Measurements from ENCODE around the gene ADGRB3. TPM values are rescaled to one million over a fixed set of nuclear protein-coding genes. Genes with fewer than 3 reads are reported as not detected.

The ADGRB3 gene
- total and polyA plus RNA-seq, 4 donors = 0.21 to 2.3 (median 0.48) TPM

DNA sequence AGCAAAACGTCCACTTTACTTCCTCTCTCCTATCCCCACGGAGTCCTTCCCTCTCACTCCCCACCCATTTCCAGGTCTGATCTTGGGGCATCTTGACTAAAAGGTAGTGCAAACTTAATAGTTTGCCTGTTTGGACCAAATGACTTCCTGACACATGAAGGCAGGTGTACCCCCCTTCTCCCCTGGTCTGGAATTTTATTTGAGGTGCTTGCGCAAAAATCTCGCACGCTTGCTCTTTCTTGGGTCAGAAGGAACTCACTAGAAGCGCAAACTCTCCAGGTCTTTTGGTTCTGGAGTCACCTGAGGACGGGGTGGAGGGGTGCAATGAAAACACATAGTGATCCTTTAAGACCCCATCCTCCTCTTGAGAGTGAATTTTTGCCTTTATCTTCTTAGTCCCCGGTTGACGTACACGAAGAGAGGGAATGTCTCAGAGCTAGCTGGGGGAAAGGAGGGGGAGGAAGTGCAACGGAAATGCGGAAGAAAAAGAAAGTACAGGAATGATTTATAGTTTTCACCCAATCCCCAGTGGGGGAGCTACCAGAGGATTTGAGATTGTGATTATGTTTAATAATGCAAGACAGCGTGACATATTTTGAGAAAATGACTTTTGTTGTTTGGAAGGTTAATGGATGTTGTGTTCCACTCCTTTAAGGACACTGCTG lies 4.9 kb downstream of the ADGRB3 start:
- Histone ChIP-seq H3K4me3 (ENCODE audit: low read depth in 1 of 3, low read length in 3 of 3) (peak overlapping the region in 2 of 3 donors; percentile 33 to 42), H3K9ac (ENCODE audit: low read depth in 1 of 2, low read length in 2 of 2) (no peak overlapping the region), H3K36me3 (ENCODE audit: control insufficient read depth in 4 of 4, insufficient read depth in 3 of 4, low read depth in 1 of 4, low read length in 3 of 4) (no peaks in the 10 kb centered on the region), H3K4me1 (ENCODE audit: control insufficient read depth in 4 of 4, insufficient read depth in 4 of 4, low read length in 3 of 4) (peaks cover 4 to 21% (median 14%) of the 10 kb centered on the region in 4 donors), H3K27me3 (ENCODE audit: control insufficient read depth in 4 of 4, insufficient read depth in 4 of 4, low read length in 3 of 4) (peaks cover 0 to 23% (median 3%) of the 10 kb centered on the region in 4 donors), H3K9me3 (ENCODE audit: control insufficient read depth in 4 of 4, low read length in 3 of 4) (no peaks in the 10 kb centered on the region), H3K27ac (ENCODE audit: low read depth in 1 of 2, low read length in 2 of 2) (peak overlapping the region in 1 of 2 donors; percentile 0)
- 10% methylated on average over 13 of the region's 13 CpGs for WGBS
- DNase-seq (ENCODE audit: low spot score) = no peak
- TF ChIP-seq FOXA2 (IDR thresholded peaks at IDR 0.05) (no peak), EGR1 (IDR thresholded peaks at IDR 0.05; ENCODE audit: low read depth in 2 of 2) (no peak)
- TF ChIP-seq, protein P1, sequence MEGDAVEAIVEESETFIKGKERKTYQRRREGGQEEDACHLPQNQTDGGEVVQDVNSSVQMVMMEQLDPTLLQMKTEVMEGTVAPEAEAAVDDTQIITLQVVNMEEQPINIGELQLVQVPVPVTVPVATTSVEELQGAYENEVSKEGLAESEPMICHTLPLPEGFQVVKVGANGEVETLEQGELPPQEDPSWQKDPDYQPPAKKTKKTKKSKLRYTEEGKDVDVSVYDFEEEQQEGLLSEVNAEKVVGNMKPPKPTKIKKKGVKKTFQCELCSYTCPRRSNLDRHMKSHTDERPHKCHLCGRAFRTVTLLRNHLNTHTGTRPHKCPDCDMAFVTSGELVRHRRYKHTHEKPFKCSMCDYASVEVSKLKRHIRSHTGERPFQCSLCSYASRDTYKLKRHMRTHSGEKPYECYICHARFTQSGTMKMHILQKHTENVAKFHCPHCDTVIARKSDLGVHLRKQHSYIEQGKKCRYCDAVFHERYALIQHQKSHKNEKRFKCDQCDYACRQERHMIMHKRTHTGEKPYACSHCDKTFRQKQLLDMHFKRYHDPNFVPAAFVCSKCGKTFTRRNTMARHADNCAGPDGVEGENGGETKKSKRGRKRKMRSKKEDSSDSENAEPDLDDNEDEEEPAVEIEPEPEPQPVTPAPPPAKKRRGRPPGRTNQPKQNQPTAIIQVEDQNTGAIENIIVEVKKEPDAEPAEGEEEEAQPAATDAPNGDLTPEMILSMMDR (IDR thresholded peaks at IDR 0.05; ENCODE audit: low read depth, low read length, missing input control) = no peak

DNA sequence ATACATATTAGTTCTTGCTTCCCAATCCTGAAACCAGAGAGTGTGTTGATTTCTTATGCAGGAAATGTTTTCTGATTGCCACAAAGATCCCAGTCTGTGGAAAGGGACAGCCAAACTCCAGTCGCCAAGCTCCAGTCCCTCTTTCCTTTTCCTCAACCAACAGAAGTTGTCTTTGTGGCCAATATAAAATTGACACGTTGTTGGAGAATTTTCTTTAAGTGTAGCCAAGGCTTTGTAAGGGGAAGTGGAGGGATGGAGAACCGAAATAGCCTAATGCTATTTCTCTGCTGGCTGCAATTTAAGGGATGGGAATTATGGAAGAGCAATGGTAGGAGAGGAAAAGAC lies 5.4 kb downstream of the ADGRB3 start:
- TF ChIP-seq RXRA (IDR thresholded peaks at IDR 0.05) (no peak), FOXA1 (IDR thresholded peaks at IDR 0.05) (no peak), RAD21 (IDR thresholded peaks at IDR 0.05) (no peak), GABPA (IDR thresholded peaks at IDR 0.05 in 1 of 2, conservative IDR thresholded peaks at IDR 0.05 in 1 of 2) (no peak), HNF4G (IDR thresholded peaks at IDR 0.05) (no peak), TAF1 (conservative IDR thresholded peaks at IDR 0.05) (no peak), HNF4A (conservative IDR thresholded peaks at IDR 0.05) (no peak), FOXA2 (IDR thresholded peaks at IDR 0.05) (no peak), SP1 (IDR thresholded peaks at IDR 0.05) (no peak), JUND (IDR thresholded peaks at IDR 0.05) (no peak), NR2F2 (IDR thresholded peaks at IDR 0.05) (no peak), EGR1 (IDR thresholded peaks at IDR 0.05; ENCODE audit: low read depth in 2 of 2) (no peak)
- TF ChIP-seq, protein P2, sequence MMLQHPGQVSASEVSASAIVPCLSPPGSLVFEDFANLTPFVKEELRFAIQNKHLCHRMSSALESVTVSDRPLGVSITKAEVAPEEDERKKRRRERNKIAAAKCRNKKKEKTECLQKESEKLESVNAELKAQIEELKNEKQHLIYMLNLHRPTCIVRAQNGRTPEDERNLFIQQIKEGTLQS (IDR thresholded peaks at IDR 0.05) = no peak
- TF ChIP-seq, protein P1 (IDR thresholded peaks at IDR 0.05; ENCODE audit: low read depth, low read length, missing input control) = no peak
- TF ChIP-seq, protein P3, sequence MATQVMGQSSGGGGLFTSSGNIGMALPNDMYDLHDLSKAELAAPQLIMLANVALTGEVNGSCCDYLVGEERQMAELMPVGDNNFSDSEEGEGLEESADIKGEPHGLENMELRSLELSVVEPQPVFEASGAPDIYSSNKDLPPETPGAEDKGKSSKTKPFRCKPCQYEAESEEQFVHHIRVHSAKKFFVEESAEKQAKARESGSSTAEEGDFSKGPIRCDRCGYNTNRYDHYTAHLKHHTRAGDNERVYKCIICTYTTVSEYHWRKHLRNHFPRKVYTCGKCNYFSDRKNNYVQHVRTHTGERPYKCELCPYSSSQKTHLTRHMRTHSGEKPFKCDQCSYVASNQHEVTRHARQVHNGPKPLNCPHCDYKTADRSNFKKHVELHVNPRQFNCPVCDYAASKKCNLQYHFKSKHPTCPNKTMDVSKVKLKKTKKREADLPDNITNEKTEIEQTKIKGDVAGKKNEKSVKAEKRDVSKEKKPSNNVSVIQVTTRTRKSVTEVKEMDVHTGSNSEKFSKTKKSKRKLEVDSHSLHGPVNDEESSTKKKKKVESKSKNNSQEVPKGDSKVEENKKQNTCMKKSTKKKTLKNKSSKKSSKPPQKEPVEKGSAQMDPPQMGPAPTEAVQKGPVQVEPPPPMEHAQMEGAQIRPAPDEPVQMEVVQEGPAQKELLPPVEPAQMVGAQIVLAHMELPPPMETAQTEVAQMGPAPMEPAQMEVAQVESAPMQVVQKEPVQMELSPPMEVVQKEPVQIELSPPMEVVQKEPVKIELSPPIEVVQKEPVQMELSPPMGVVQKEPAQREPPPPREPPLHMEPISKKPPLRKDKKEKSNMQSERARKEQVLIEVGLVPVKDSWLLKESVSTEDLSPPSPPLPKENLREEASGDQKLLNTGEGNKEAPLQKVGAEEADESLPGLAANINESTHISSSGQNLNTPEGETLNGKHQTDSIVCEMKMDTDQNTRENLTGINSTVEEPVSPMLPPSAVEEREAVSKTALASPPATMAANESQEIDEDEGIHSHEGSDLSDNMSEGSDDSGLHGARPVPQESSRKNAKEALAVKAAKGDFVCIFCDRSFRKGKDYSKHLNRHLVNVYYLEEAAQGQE (IDR thresholded peaks at IDR 0.05) = no peak
- TF ChIP-seq, protein P4, sequence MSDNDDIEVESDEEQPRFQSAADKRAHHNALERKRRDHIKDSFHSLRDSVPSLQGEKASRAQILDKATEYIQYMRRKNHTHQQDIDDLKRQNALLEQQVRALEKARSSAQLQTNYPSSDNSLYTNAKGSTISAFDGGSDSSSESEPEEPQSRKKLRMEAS (IDR thresholded peaks at IDR 0.05) = no peak
- Histone ChIP-seq H3K27me3 (ENCODE audit: control insufficient read depth in 4 of 4, insufficient read depth in 4 of 4, low read length in 3 of 4) (peaks cover 0 to 23% (median 3%) of the 10 kb centered on the region in 4 donors), H3K9ac (ENCODE audit: low read depth in 1 of 2, low read length in 2 of 2) (no peak overlapping the region), H3K27ac (ENCODE audit: low read depth in 1 of 2, low read length in 2 of 2) (peak overlapping the region in 1 of 2 donors; percentile 0), H3K36me3 (ENCODE audit: control insufficient read depth in 4 of 4, insufficient read depth in 3 of 4, low read depth in 1 of 4, low read length in 3 of 4) (no peaks in the 10 kb centered on the region), H3K4me3 (ENCODE audit: low read depth in 1 of 3, low read length in 3 of 3) (peak overlapping the region in 2 of 3 donors; percentile 33 to 42), H3K9me3 (ENCODE audit: control insufficient read depth in 4 of 4, low read length in 3 of 4) (no peaks in the 10 kb centered on the region), H3K4me1 (ENCODE audit: control insufficient read depth in 4 of 4, insufficient read depth in 4 of 4, low read length in 3 of 4) (peaks cover 2 to 17% (median 11%) of the 10 kb centered on the region in 4 donors)
- no peak for DNase-seq (ENCODE audit: low spot score)
- WGBS = 12% methylated on average over 3 of the region's 3 CpGs
